Middle frontal gyrus (tissue), 1 donor: ENCODE results near the gene PHOSPHO1.
"Not testable (repeated sequence)": the region's sequence is repeated elsewhere in the genome, so short reads cannot be mapped to it uniquely, and the experiment has no call there.

Experiments
- DNase-seq: peaks from one replicate; pipeline ENCODE4 v3.0.0-alpha.2; 2015; ENCODE audit warnings: low spot score; ENCODE audit errors: extremely low spot score

The PHOSPHO1 gene

GRCh38 chr17:49230636-49231562, at the start of gene PHOSPHO1:
TSS of gene PHOSPHO1 (minus strand) at chr17:49230787. CDS start at chr17:49226691, 4,096 bp downstream.
- DNase-seq: peak; percentile 77

- no peak for DNase-seq
Observed at GRCh38 chr17:49280061-49280460, 49.5 kb upstream of the PHOSPHO1 start.

GRCh38 chr17:49279263-49280015, 48.9 kb upstream of the PHOSPHO1 start:
- not testable (repeated sequence) for DNase-seq

- no peak for DNase-seq
Observed at GRCh38 chr17:49278076-49278475, 47.5 kb upstream of the PHOSPHO1 start.

- DNase-seq: no peak
Observed at GRCh38 chr17:49277638-49278037, 47.1 kb upstream of the PHOSPHO1 start.

- not testable (repeated sequence) for DNase-seq
Observed at GRCh38 chr17:49275981-49276380, 45.4 kb upstream of the PHOSPHO1 start.

GRCh38 chr17:49269356-49269755, 38.8 kb upstream of the PHOSPHO1 start:
- DNase-seq: no peak

GRCh38 chr17:49267912-49268311, 37.3 kb upstream of the PHOSPHO1 start:
- DNase-seq: no peak

- DNase-seq: no peak
Observed at GRCh38 chr17:49266233-49266632, 35.6 kb upstream of the PHOSPHO1 start.

GRCh38 chr17:49261540-49261939, 31.0 kb upstream of the PHOSPHO1 start:
- not testable (repeated sequence) for DNase-seq

- DNase-seq: no peak
Observed at GRCh38 chr17:49260817-49261291, 30.3 kb upstream of the PHOSPHO1 start.

- no peak for DNase-seq
Observed at GRCh38 chr17:49260011-49260816, 29.6 kb upstream of the PHOSPHO1 start.

- no peak for DNase-seq
Observed at GRCh38 chr17:49259663-49260010, 29.1 kb upstream of the PHOSPHO1 start.

GRCh38 chr17:49258394-49258793, 27.8 kb upstream of the PHOSPHO1 start:
- DNase-seq: no peak

GRCh38 chr17:49255125-49255524, 24.5 kb upstream of the PHOSPHO1 start:
- no peak for DNase-seq

- DNase-seq: no peak
Observed at GRCh38 chr17:49254066-49254465, 23.5 kb upstream of the PHOSPHO1 start.

- no peak for DNase-seq
Observed at GRCh38 chr17:49252148-49252695, 21.6 kb upstream of the PHOSPHO1 start.

- no peak for DNase-seq
Observed at GRCh38 chr17:49249890-49250522, 19.4 kb upstream of the PHOSPHO1 start.

- no peak for DNase-seq
Observed at GRCh38 chr17:49249292-49249794, 18.8 kb upstream of the PHOSPHO1 start.

- no peak for DNase-seq
Observed at GRCh38 chr17:49247944-49248343, 17.4 kb upstream of the PHOSPHO1 start.
